MM.1S (cell line): Measurements from ENCODE around the gene SLC35F5.

Experiments used
- DNase-seq: peaks from one replicate; pipeline ENCODE4 v3.0.0-alpha.2; 2015
- H2AFZ ChIP-seq: fragments of 300-600 bp; sonication (generic); 2 replicates; pipeline ENCODE4 v1.6.0; 2016; ENCODE audit warnings: antibody characterized with exemption, low read length
- H3F3A ChIP-seq: fragments of 300-600 bp; sonication (generic); 2 replicates; pipeline ENCODE4 v1.6.1; 2016; ENCODE audit warnings: mild to moderate bottlenecking, antibody characterized with exemption, low read length, moderate library complexity, mixed read lengths; ENCODE audit not compliant: insufficient read depth
- H3K27ac ChIP-seq: fragments of 300-600 bp; sonication (generic); 2 replicates; pipeline ENCODE4 v1.5.1; 2016; ENCODE audit warnings: mild to moderate bottlenecking, low read length
- H3K27me3 ChIP-seq: fragments of 300-600 bp; sonication (generic); replicated peaks from 2 replicates; pipeline ENCODE4 v1.6.0; 2016; ENCODE audit warnings: low read length; ENCODE audit not compliant: insufficient read depth
- H3K36me3 ChIP-seq: fragments of 300-600 bp; sonication (generic); replicated peaks from 2 replicates; pipeline ENCODE4 v1.6.1; 2016; ENCODE audit warnings: mild to moderate bottlenecking, low read length, mixed read lengths; ENCODE audit not compliant: insufficient read depth
- H3K4me1 ChIP-seq: fragments of 300-600 bp; sonication (generic); 2 replicates; pipeline ENCODE4 v1.6.1; 2016; ENCODE audit warnings: low read length, mixed read lengths
- H3K4me2 ChIP-seq: fragments of 300-600 bp; sonication (generic); 2 replicates; pipeline ENCODE4 v1.6.0; 2016; ENCODE audit warnings: low read depth, low read length
- H3K4me3 ChIP-seq: fragments of 300-600 bp; sonication (generic); 2 replicates; pipeline ENCODE4 v1.5.1; 2016; ENCODE audit warnings: low read length, mixed read lengths
- H3K79me2 ChIP-seq: fragments of 300-600 bp; sonication (generic); 2 replicates; pipeline ENCODE4 v1.6.1; 2016; ENCODE audit warnings: mixed run types, low read length, mixed read lengths
- H3K9ac ChIP-seq: fragments of 300-600 bp; sonication (generic); 2 replicates; pipeline ENCODE4 v1.6.1; 2016; ENCODE audit warnings: low read length, mixed read lengths
- H3K9me2 ChIP-seq: fragments of 300-600 bp; sonication (generic); replicated peaks from 2 replicates; pipeline ENCODE4 v1.6.1; 2016; ENCODE audit warnings: mild to moderate bottlenecking, low read length, mixed read lengths; ENCODE audit not compliant: insufficient read depth
- H3K9me3 ChIP-seq: fragments of 300-600 bp; sonication (generic); replicated peaks from 2 replicates; pipeline ENCODE4 v1.6.1; 2016; ENCODE audit warnings: mild to moderate bottlenecking, low read length, mixed read lengths; ENCODE audit not compliant: insufficient read depth
- H4K20me1 ChIP-seq: fragments of 300-600 bp; sonication (generic); 2 replicates; pipeline ENCODE4 v1.6.1; 2016; ENCODE audit warnings: mild to moderate bottlenecking, low read length, moderate library complexity, mixed read lengths; ENCODE audit not compliant: insufficient read depth
- EZH2 ChIP-seq: fragments of 300-600 bp; sonication (generic); optimal IDR thresholded peaks from 2 replicates; pipeline ENCODE3; 2017; ENCODE audit warnings: low read depth, mild to moderate bottlenecking, antibody characterized with exemption, low read length, mixed read lengths
- EZH2phosphoT487 ChIP-seq: fragments of 300-600 bp; sonication (generic); IDR thresholded peaks from 2 replicates; pipeline ENCODE4 v1.6.1; 2018; ENCODE audit warnings: antibody characterized with exemption, low read length
- TF ChIP-seq, protein P1 (sequence below): fragments of 300-600 bp; sonication (generic); IDR thresholded peaks from 2 replicates; pipeline ENCODE4 v1.5.1; 2016; ENCODE audit warnings: antibody characterized with exemption, low read length, mixed read lengths

SLC35F5 gene

DNA sequence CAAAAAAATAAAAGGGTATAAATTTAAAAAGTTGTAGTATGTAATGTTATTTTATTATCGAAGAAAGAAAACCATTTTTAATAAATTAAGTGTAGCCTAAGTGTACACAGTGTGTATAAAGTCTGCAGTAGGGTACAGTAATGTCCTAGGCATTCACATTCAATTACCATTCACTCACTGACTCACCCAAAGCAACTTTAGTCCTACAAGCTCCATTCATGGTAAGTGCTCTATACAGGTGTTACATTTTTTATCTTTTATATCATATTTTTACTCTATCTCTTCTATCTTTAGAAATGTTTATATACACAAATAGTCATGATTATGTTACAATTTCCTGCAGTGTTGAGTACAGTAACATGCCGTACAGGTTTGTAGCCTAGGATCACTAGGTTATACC, 69.9 kb downstream of the SLC35F5 start:
- no peak overlapping the region for H2AFZ ChIP-seq
- H3K36me3 ChIP-seq = no peaks in the 10 kb centered on the region
- H3K9ac ChIP-seq = no peak overlapping the region
- H3F3A ChIP-seq = no peaks in the 10 kb centered on the region
- H3K4me1 ChIP-seq = no peaks in the 10 kb centered on the region
- no peaks in the 10 kb centered on the region for H3K9me2 ChIP-seq
- no peak overlapping the region for H3K27ac ChIP-seq
- H3K9me3 ChIP-seq = no peaks in the 10 kb centered on the region
- H3K4me3 ChIP-seq = no peak overlapping the region
- no peak overlapping the region for H3K4me2 ChIP-seq
- TF ChIP-seq EZH2phosphoT487 (no peak), EZH2 (no peak)
- TF ChIP-seq, protein P1, sequence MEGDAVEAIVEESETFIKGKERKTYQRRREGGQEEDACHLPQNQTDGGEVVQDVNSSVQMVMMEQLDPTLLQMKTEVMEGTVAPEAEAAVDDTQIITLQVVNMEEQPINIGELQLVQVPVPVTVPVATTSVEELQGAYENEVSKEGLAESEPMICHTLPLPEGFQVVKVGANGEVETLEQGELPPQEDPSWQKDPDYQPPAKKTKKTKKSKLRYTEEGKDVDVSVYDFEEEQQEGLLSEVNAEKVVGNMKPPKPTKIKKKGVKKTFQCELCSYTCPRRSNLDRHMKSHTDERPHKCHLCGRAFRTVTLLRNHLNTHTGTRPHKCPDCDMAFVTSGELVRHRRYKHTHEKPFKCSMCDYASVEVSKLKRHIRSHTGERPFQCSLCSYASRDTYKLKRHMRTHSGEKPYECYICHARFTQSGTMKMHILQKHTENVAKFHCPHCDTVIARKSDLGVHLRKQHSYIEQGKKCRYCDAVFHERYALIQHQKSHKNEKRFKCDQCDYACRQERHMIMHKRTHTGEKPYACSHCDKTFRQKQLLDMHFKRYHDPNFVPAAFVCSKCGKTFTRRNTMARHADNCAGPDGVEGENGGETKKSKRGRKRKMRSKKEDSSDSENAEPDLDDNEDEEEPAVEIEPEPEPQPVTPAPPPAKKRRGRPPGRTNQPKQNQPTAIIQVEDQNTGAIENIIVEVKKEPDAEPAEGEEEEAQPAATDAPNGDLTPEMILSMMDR = no peak
- no peaks in the 10 kb centered on the region for H3K27me3 ChIP-seq
- H4K20me1 ChIP-seq = no peaks in the 10 kb centered on the region
- no peaks in the 10 kb centered on the region for H3K79me2 ChIP-seq
- no peak for DNase-seq

DNA sequence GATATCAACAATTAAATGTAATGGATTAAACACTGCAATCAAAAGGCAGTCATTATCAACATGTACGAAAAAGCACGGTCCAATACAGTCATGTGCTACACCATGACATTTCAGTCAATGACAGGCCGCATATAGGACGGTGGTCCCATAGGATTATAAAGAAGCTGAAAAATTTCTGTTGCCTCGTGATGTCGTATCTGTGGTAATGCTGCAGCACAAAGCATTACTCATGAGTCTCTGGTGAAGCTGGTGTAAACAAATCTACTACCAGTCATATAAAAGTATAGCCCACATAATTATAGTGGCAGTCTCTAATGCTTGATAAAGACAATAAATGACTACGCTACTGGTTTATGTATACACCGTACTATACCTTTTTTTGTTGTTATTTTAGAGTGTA, 71.0 kb downstream of the SLC35F5 start:
- Histone ChIP-seq H3K4me3 (no peak overlapping the region), H4K20me1 (no peaks in the 10 kb centered on the region), H3K27me3 (no peaks in the 10 kb centered on the region), H3K9ac (no peak overlapping the region), H3K4me2 (no peak overlapping the region), H3K79me2 (no peaks in the 10 kb centered on the region), H3K4me1 (no peaks in the 10 kb centered on the region), H3K27ac (no peak overlapping the region), H3K9me3 (no peaks in the 10 kb centered on the region), H2AFZ (no peak overlapping the region), H3F3A (no peaks in the 10 kb centered on the region), H3K9me2 (no peaks in the 10 kb centered on the region), H3K36me3 (no peaks in the 10 kb centered on the region)
- TF ChIP-seq, protein P1 = no peak
- TF ChIP-seq EZH2phosphoT487 (no peak), EZH2 (no peak)
- no peak for DNase-seq

GRCh38 chr2:113679457-113679856, 77.0 kb downstream of the SLC35F5 start:
- Histone ChIP-seq H4K20me1 (no peaks in the 10 kb centered on the region), H3K36me3 (no peaks in the 10 kb centered on the region), H3F3A (no peaks in the 10 kb centered on the region), H3K4me3 (no peak overlapping the region), H3K27ac (no peak overlapping the region), H3K9ac (no peak overlapping the region), H3K79me2 (no peaks in the 10 kb centered on the region), H3K9me3 (no peaks in the 10 kb centered on the region), H3K4me1 (no peaks in the 10 kb centered on the region), H3K9me2 (no peaks in the 10 kb centered on the region), H3K27me3 (no peaks in the 10 kb centered on the region), H2AFZ (no peak overlapping the region), H3K4me2 (no peak overlapping the region)
- TF ChIP-seq EZH2 (no peak), EZH2phosphoT487 (no peak)
- TF ChIP-seq, protein P1 = no peak
- no peak for DNase-seq
